ENCODE data around the gene EIF3D. TPM values are rescaled to one million over a fixed set of nuclear protein-coding genes. Genes with fewer than 3 reads are reported as not detected.
A peak's percentile ranks its signal among the peaks of the same experiment; 100 is the strongest.

Gene EIF3D
- total and polyA plus RNA-seq, 5 donors from 2014 or later: 147 to 269 (median 192) TPM

DNA sequence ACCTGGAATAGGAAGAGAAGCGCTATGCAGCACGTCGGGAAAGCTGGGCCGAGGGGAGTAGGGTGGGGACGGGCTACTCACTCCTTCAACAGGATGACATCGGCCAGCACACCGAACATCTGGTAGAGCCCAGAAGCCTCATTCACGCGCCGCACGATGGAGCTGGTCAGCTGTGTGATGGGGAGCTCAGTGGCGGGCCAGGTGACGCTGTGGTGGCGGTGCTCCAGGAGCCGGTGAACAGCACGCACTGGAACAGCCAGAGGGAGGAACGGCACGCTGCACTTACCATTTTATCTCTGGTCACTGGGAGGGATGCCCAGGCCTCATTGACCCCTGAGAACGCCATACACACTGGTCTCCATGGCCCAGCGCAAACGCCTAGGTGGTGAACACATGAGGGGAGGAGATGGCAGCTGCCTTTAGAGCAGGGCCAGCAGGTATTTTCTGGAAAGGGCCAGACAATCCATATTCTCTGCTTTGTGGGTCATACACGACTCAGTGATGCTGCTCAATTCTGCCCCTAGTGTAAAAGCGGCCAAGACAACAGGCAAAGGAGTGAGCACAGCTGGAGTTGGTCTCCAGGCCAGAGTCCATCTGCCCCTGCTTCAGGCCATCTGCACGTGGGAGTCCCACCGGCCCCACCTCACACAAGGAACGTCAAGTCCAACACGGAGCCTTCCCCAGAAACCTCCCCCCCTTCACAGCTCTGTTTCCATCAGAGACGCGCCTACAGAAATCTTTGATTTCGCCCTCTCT lies 30.9 kb downstream of the EIF3D start:
- Mint-ChIP-seq H3K36me3 (peaks cover 16% of the 10 kb centered on the region), H3K27me3 (no peaks in the 10 kb centered on the region), H3K4me1 (no peaks in the 10 kb centered on the region), H3K4me3 (no peak overlapping the region), H3K27ac (no peak overlapping the region), H3K9me3 (no peaks in the 10 kb centered on the region)
- Histone ChIP-seq H3K4me3 (ENCODE audit: low read depth, low read length) (no peak overlapping the region), H3K36me3 (ENCODE audit: control insufficient read depth, insufficient read depth, low read length) (no peaks in the 10 kb centered on the region), H3K27ac (ENCODE audit: insufficient read depth, low read length, poor library complexity, severe bottlenecking) (no peak overlapping the region), H3K27me3 (ENCODE audit: control insufficient read depth, insufficient read depth, low read length) (no peaks in the 10 kb centered on the region), H3K9me3 (ENCODE audit: control insufficient read depth in 2 of 2, low read length in 2 of 2) (no peaks in the 10 kb centered on the region), H3K4me1 (ENCODE audit: control insufficient read depth, insufficient read depth, low read length, poor library complexity, severe bottlenecking) (no peaks in the 10 kb centered on the region)
- ATAC-seq (ENCODE audit: low read depth in 2 of 2): no peak
- no peak for DNase-seq

DNA sequence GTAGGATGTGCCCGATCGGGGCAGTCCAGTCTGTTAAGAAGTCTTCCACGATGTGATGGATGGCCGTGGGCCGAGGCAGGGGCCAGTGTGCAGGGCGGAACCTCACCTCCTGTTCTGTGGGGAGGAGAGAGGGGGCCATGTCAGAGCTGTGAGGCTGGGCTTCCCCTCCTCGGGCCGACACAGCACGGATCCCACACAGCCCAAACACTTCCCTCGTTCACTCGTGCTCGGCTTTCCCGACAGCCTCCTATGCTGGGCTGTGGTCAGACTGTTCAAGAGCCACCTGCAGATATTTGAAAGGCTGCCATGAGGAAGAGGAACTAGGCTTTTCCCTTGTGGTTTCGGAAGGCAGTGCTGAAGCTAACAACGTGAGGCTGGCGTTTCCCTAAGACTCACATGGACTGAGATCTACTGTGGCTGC lies 35.3 kb downstream of the EIF3D start:
- ATAC-seq (ENCODE audit: low read depth in 2 of 2): peak; percentile 45 to 55

DNA sequence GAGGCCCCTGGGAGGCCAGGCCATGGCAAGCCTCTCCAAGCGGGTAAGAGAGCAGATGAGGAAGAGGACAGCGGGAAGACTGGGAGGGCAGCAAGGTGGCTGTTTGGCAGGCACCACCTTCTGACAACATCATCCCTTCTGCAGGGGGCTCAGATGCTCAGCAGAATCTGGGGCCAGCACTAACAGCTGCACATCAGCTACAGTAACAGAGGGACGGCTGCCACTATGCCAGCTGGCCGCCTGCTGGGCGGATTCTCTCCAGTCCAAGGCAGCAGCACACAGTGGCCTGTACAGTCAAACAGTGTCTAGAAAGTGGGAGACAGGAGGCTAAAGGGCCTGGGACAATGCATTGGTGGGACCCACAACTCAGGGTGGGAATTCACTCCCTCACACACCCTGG lies 36.9 kb downstream of the EIF3D start:
- H3K9me3 ChIP-seq (ENCODE audit: control insufficient read depth in 2 of 2, low read length in 2 of 2): no peaks in the 10 kb centered on the region
- Mint-ChIP-seq H3K36me3 (peaks cover 16% of the 10 kb centered on the region), H3K27me3 (no peaks in the 10 kb centered on the region), H3K27ac (peak overlapping the region in 1 of 3 donors; percentile 35), H3K4me1 (no peaks in the 10 kb centered on the region), H3K9me3 (peaks cover 0 to 1% (median 0%) of the 10 kb centered on the region in 7 donors), H3K4me3 (no peak overlapping the region)
- H3K4me1 ChIP-seq (ENCODE audit: control insufficient read depth, insufficient read depth, low read length, poor library complexity, severe bottlenecking): no peaks in the 10 kb centered on the region
- DNase-seq (no peak), ATAC-seq (ENCODE audit: low read depth in 2 of 2) (no peak)
- no peak overlapping the region for H3K27ac ChIP-seq (ENCODE audit: insufficient read depth, low read length, poor library complexity, severe bottlenecking)
- H3K27me3 ChIP-seq (ENCODE audit: control insufficient read depth, insufficient read depth, low read length): no peaks in the 10 kb centered on the region
- no peak overlapping the region for H3K4me3 ChIP-seq (ENCODE audit: low read depth, low read length)
- no peaks in the 10 kb centered on the region for H3K36me3 ChIP-seq (ENCODE audit: control insufficient read depth, insufficient read depth, low read length)

More for the DNA sequence above, 35.3 kb downstream of the EIF3D start:
- no peak overlapping the region for H3K4me3 ChIP-seq (ENCODE audit: low read depth, low read length)
- H3K9me3 Mint-ChIP-seq: no peaks in the 10 kb centered on the region
- no peak overlapping the region for H3K27ac ChIP-seq (ENCODE audit: insufficient read depth, low read length, poor library complexity, severe bottlenecking)
- DNase-seq: no peak
- H3K36me3 Mint-ChIP-seq: peaks cover 19% of the 10 kb centered on the region
- H3K4me1 Mint-ChIP-seq: no peaks in the 10 kb centered on the region
- H3K36me3 ChIP-seq (ENCODE audit: control insufficient read depth, insufficient read depth, low read length): no peaks in the 10 kb centered on the region
- H3K9me3 ChIP-seq (ENCODE audit: control insufficient read depth in 2 of 2, low read length in 2 of 2): no peaks in the 10 kb centered on the region
- H3K4me3 Mint-ChIP-seq: no peak overlapping the region
- no peaks in the 10 kb centered on the region for H3K27me3 ChIP-seq (ENCODE audit: control insufficient read depth, insufficient read depth, low read length)
- no peaks in the 10 kb centered on the region for H3K27me3 Mint-ChIP-seq
- no peaks in the 10 kb centered on the region for H3K4me1 ChIP-seq (ENCODE audit: control insufficient read depth, insufficient read depth, low read length, poor library complexity, severe bottlenecking)
- H3K27ac Mint-ChIP-seq: no peak overlapping the region

DNA sequence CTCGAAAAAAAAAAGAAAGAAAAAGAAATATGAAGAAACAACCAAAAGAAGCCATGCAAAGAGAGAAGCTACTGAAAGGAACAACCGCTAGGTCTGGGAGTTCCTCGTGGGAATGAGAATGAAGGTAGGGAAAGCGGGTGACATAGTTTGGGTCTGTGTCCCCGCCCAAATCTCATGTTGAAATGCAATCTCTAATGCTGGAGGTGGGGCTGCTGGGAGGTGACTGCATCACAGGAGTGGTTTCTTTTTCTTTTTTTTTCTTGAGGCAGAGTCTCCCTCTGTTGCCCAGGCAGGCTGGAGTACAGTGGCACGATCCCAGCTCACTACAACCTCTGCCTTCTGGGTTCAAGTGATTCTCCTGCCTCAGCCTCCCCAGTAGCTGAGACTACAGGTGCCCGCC lies 37.8 kb downstream of the EIF3D start:
- H3K27ac Mint-ChIP-seq: peak overlapping the region in 1 of 3 donors; percentile 35
- peaks cover 0 to 2% (median 0%) of the 10 kb centered on the region in 7 donors for H3K9me3 Mint-ChIP-seq
- H3K4me1 ChIP-seq (ENCODE audit: control insufficient read depth, insufficient read depth, low read length, poor library complexity, severe bottlenecking): no peaks in the 10 kb centered on the region
- H3K27ac ChIP-seq (ENCODE audit: insufficient read depth, low read length, poor library complexity, severe bottlenecking): no peak overlapping the region
- ATAC-seq (ENCODE audit: low read depth in 2 of 2) (no peak), DNase-seq (no peak)
- no peak overlapping the region for H3K4me3 Mint-ChIP-seq
- H3K9me3 ChIP-seq (ENCODE audit: control insufficient read depth in 2 of 2, low read length in 2 of 2): peaks cover 0 to 2% of the 10 kb centered on the region in 2 experiments
- no peak overlapping the region for H3K4me3 ChIP-seq (ENCODE audit: low read depth, low read length)
- H3K27me3 ChIP-seq (ENCODE audit: control insufficient read depth, insufficient read depth, low read length): no peaks in the 10 kb centered on the region
- H3K36me3 Mint-ChIP-seq: peaks cover 10% of the 10 kb centered on the region
- H3K36me3 ChIP-seq (ENCODE audit: control insufficient read depth, insufficient read depth, low read length): no peaks in the 10 kb centered on the region
- peaks cover 0 to 5% (median 0%) of the 10 kb centered on the region in 4 donors for H3K4me1 Mint-ChIP-seq
- H3K27me3 Mint-ChIP-seq: no peaks in the 10 kb centered on the region

DNA sequence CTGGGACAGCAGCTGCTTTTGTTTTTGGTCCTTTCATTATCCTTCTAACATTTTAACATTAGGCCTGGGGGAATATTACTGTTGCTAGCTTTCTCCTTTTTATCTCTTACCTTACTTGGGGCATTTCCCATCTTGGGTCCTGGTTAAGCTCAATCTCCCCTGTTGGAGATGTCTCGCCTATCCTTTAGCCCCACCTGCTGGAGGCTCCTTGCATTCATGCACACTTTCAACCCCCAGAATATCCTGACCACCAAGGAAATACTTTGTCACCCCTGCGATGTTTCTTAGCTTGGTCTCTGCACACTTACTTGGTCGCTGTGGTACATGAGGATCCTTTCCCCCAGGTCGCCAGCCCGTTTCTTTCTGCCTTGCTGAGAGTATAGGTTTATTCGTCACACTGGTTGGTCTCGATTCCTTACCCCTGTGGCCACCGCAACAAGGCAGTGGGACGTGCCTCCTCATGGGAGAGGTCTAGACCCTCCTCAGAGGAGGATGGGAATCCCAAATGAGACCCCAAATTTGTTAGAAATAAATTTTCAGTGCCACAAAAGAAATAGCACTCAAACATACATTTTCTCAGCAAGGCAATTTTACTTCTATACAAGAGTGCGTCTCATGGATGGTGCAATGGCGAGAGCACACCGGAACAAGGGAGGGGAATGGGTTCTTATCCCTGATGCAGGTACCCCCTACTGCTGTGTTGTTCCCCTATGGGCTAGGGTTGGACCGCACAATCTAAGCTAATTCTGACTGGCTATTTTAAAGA lies 42.2 kb downstream of the EIF3D start:
- no peak overlapping the region for H3K4me3 ChIP-seq (ENCODE audit: low read depth, low read length)
- no peaks in the 10 kb centered on the region for H3K27me3 ChIP-seq (ENCODE audit: control insufficient read depth, insufficient read depth, low read length)
- Mint-ChIP-seq H3K36me3 (peaks cover 3% of the 10 kb centered on the region), H3K27ac (peak overlapping the region in 1 of 3 donors; percentile 67), H3K27me3 (peaks cover 2% of the 10 kb centered on the region), H3K4me1 (peaks cover 0 to 13% (median 3%) of the 10 kb centered on the region in 4 donors), H3K4me3 (peak overlapping the region in 1 of 4 donors; percentile 51), H3K9me3 (peaks cover 0 to 2% (median 0%) of the 10 kb centered on the region in 7 donors)
- peak; percentile 50 to 76 (median 62) for DNase-seq
- H3K9me3 ChIP-seq (ENCODE audit: control insufficient read depth in 2 of 2, low read length in 2 of 2): peaks cover 0 to 2% of the 10 kb centered on the region in 2 experiments
- H3K4me1 ChIP-seq (ENCODE audit: control insufficient read depth, insufficient read depth, low read length, poor library complexity, severe bottlenecking): peaks cover 6% of the 10 kb centered on the region
- ATAC-seq (ENCODE audit: low read depth in 2 of 2): no peak
- no peak overlapping the region for H3K27ac ChIP-seq (ENCODE audit: insufficient read depth, low read length, poor library complexity, severe bottlenecking)
- H3K36me3 ChIP-seq (ENCODE audit: control insufficient read depth, insufficient read depth, low read length): no peaks in the 10 kb centered on the region

DNA sequence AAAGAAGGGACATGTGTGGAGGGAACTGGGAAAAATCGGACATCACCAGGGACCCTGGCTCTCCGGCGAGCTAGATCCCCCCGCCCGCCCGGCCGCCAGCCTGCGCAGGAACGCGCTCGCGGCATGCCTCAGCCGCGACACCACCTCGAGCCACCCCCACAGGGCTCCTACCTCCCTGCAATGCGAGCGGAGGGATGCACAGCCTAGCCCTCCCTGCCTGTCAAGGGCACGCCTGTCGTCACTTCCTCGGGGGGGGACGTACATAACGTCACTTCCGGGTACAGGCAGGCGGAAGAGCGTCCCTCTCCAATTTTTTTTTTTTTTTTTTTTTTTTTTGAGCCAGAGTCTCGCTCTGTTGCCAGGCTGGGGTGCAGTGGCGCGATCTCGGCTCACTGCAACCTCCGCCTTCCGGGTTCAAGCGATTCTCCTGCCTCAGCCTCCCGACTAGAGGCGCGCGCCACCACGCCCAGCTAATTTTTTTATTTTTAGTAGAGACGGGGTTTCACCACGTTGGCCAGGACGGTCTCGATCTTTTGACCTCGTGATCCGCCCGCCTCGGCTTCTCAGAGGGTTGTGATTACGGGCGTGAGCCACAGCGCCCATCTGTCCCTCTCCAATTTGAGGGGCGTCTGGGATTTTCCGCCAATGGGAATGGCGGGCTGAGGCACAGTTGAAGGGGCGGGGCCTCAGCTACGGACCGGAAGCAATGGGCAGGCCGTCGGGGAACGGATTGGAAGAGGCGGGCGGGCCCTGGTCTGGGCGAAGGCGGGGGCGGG lies 47.4 kb downstream of the EIF3D start, which contains the start of gene TXN2:
Gene TXN2 (minus strand): TSS at position 248 of the 776 bp plus-strand sequence. CDS start 803 bp downstream, outside the sequence.
- peaks cover 0 to 1% of the 10 kb centered on the region in 2 experiments for H3K9me3 ChIP-seq (ENCODE audit: control insufficient read depth in 2 of 2, low read length in 2 of 2)
- Mint-ChIP-seq H3K4me3 (peak within 1 kb of the TSS; percentile 94 to 99 (median 96)), H3K27me3 (peaks cover 12% of the 10 kb centered on the region), H3K4me1 (peaks cover 4 to 24% (median 18%) of the 10 kb centered on the region in 4 donors), H3K27ac (peak within 1 kb of the TSS; percentile 93 to 98 (median 98)), H3K9me3 (peaks cover 0 to 2% (median 0%) of the 10 kb centered on the region in 7 donors), H3K36me3 (peaks cover 4% of the 10 kb centered on the region)
- H3K4me3 ChIP-seq (ENCODE audit: low read depth, low read length): peak within 1 kb of the TSS; percentile 97
- peak; percentile 85 to 88 for ATAC-seq (ENCODE audit: low read depth in 2 of 2)
- H3K27ac ChIP-seq (ENCODE audit: insufficient read depth, low read length, poor library complexity, severe bottlenecking): peak within 1 kb of the TSS; percentile 96
- peaks cover 17% of the 10 kb centered on the region for H3K4me1 ChIP-seq (ENCODE audit: control insufficient read depth, insufficient read depth, low read length, poor library complexity, severe bottlenecking)
- peak; percentile 96 to 98 (median 96) for DNase-seq
- H3K36me3 ChIP-seq (ENCODE audit: control insufficient read depth, insufficient read depth, low read length): peaks cover 9% of the 10 kb centered on the region
- no peaks in the 10 kb centered on the region for H3K27me3 ChIP-seq (ENCODE audit: control insufficient read depth, insufficient read depth, low read length)

DNA sequence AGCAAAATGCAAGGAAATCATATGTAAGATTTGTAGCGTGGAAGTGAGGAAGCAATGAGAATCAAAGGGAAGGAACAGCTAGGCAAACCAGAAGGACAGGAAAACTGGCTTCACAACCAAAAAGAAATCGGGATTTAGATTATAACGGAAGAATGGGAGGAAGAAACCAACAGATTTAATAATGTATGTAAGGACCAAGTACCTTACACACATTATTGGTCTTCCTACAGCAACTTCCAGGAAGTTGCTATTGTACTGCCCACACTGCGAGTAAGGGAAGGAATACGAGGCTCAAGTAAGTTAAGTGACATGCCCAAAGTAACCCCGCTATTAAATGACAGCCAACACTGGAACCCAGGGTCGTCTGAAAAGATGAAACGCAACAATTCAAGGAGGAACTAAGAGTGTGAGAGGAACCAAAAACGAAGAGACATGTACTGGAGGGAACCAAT lies 48.0 kb downstream of the EIF3D start:
- Histone ChIP-seq H3K27ac (ENCODE audit: insufficient read depth, low read length, poor library complexity, severe bottlenecking) (peak overlapping the region; percentile 96), H3K36me3 (ENCODE audit: control insufficient read depth, insufficient read depth, low read length) (peaks cover 14% of the 10 kb centered on the region), H3K4me3 (ENCODE audit: low read depth, low read length) (peak overlapping the region; percentile 97), H3K9me3 (ENCODE audit: control insufficient read depth in 2 of 2, low read length in 2 of 2) (no peaks in the 10 kb centered on the region), H3K27me3 (ENCODE audit: control insufficient read depth, insufficient read depth, low read length) (no peaks in the 10 kb centered on the region), H3K4me1 (ENCODE audit: control insufficient read depth, insufficient read depth, low read length, poor library complexity, severe bottlenecking) (peaks cover 17% of the 10 kb centered on the region)
- ATAC-seq (ENCODE audit: low read depth in 2 of 2) (no peak), DNase-seq (no peak)
- Mint-ChIP-seq H3K4me3 (peak overlapping the region; percentile 94 to 99 (median 96)), H3K9me3 (peaks cover 0 to 2% (median 0%) of the 10 kb centered on the region in 7 donors), H3K27ac (peak overlapping the region; percentile 93 to 98 (median 98)), H3K36me3 (peaks cover 7% of the 10 kb centered on the region), H3K4me1 (peaks cover 4 to 24% (median 17%) of the 10 kb centered on the region in 4 donors), H3K27me3 (peaks cover 12% of the 10 kb centered on the region)
